ENCODE measurements around the gene BLOC1S2. TPM values are rescaled to one million over a fixed set of nuclear protein-coding genes. Genes with fewer than 3 reads are reported as not detected.
A peak's percentile ranks its signal among the peaks of the same experiment; 100 is the strongest.

The BLOC1S2 gene
- total RNA-seq, 1 donor from 2014 or later, result 47.7 TPM

DNA sequence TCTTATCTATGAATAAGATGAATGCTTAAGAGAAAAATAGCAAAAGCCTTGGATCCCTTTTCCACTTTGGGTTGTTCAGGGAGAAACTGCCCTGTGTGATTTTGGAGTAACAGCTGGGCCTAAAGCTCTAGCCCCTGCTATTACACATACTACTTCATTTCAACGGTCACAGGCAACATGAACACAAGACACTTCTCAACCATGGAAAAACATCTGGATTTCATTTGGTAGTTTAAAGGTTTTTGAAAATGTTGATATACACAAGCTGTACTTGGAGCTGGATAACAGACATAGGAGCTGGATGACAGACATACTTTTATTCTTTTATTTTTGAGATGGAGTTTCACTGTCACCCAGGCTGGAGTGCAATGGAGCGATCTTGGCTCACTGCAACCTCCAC is 54.4 kb downstream of the BLOC1S2 start:
- CTCF ChIA-PET, result no interaction called here
- Mint-ChIP-seq H3K4me3 (no peak overlapping the region), H3K27ac (no peak overlapping the region), H3K9me3 (peaks cover 4% of the 10 kb centered on the region), H3K27me3 (no peaks in the 10 kb centered on the region), H3K36me3 (ENCODE audit: low read depth) (peaks cover 55% of the 10 kb centered on the region), H3K4me1 (peaks cover 29% of the 10 kb centered on the region)
- intact Hi-C loops (cut with micrococcal nuclease), result no loop called here
- POLR2A ChIA-PET, result interaction anchor here (1.6 kb wide), 1 partner anchor 500 kb away, joined by 3 read pairs; the partner anchor contains the start of genes COX15 and CUTC
- TF ChIP-seq, protein P1, sequence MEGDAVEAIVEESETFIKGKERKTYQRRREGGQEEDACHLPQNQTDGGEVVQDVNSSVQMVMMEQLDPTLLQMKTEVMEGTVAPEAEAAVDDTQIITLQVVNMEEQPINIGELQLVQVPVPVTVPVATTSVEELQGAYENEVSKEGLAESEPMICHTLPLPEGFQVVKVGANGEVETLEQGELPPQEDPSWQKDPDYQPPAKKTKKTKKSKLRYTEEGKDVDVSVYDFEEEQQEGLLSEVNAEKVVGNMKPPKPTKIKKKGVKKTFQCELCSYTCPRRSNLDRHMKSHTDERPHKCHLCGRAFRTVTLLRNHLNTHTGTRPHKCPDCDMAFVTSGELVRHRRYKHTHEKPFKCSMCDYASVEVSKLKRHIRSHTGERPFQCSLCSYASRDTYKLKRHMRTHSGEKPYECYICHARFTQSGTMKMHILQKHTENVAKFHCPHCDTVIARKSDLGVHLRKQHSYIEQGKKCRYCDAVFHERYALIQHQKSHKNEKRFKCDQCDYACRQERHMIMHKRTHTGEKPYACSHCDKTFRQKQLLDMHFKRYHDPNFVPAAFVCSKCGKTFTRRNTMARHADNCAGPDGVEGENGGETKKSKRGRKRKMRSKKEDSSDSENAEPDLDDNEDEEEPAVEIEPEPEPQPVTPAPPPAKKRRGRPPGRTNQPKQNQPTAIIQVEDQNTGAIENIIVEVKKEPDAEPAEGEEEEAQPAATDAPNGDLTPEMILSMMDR (IDR thresholded peaks at IDR 0.05), result no peak
- no peak for ATAC-seq (ENCODE audit: low read depth)
- no peak for DNase-seq

DNA sequence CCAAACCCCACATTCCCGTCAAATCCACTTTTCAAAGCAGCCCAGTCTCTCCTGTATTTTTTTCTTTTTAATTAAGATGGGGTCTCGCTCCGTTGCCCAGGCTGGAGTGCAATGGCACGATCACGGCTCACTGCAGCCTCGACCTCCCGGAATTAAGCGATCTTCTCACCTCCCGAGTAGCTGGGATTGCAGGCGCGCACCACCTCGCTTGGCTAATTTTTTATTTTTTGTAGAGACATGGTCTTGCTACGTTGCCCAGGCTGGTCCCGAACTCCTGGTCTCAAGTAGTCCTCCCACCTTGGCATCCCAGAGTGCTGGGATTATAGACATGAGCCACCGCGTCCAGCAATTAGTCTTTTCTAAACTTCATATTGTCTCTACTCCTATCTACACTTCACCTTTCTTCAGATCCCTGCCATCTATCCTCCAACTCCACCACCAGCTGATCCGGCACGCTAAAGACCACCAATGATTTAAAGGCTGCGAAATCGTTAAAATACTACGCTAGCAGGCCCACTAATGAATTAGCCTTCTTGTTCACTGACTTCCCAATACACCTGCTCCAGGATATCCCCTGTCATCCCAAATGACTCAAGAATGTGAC is 56.6 kb downstream of the BLOC1S2 start:
- H3K9me3 Mint-ChIP-seq, result peaks cover 4% of the 10 kb centered on the region
- ATAC-seq (ENCODE audit: low read depth) (no peak), DNase-seq (no peak)
- CTCF ChIA-PET, result interaction anchor here (0.6 kb wide), 1 partner anchor 56 kb away, joined by 3 read pairs; no protein-coding TSS in a partner anchor
- peak overlapping the region; percentile 87 for H3K27ac Mint-ChIP-seq
- intact Hi-C loops (cut with micrococcal nuclease), result loop anchor here (1.0 kb wide), 2 partner anchors 44 to 143 kb away; partner anchors contain the start of gene ERLIN1
- H3K4me3 Mint-ChIP-seq, result peak overlapping the region; percentile 90
- H3K4me1 Mint-ChIP-seq, result peaks cover 29% of the 10 kb centered on the region
- POLR2A ChIA-PET, result interaction anchor here (1.0 kb wide), 1 partner anchor 37 kb away, joined by 3 read pairs; the partner anchor contains the start of gene CWF19L1
- no peaks in the 10 kb centered on the region for H3K27me3 Mint-ChIP-seq
- TF ChIP-seq, protein P1 (IDR thresholded peaks at IDR 0.05), result no peak
- H3K36me3 Mint-ChIP-seq (ENCODE audit: low read depth), result peaks cover 44% of the 10 kb centered on the region

DNA sequence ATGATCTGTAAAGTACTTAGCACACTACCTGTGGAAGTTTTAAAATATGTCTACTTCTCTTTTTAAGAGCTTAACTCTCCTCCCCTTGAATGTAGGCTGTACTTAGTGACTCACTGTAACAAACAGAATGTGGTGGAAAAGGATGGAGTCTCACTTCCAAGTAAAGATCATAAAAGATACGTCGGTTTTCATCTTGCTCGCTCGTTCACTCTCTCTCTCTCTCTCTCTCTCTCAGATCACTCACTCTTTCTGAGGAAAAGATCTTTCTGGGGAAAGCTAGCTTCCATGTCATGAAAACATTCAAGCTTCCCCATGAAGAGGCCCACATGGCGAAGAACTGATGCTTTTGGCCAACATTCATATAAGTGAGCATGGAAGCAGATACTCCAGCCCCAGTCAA is 62.6 kb downstream of the BLOC1S2 start:
- H3K9me3 Mint-ChIP-seq, result no peaks in the 10 kb centered on the region

More for the DNA sequence above, 62.6 kb downstream of the BLOC1S2 start:
- TF ChIP-seq, protein P1 (IDR thresholded peaks at IDR 0.05), result no peak
- no peak overlapping the region for H3K27ac Mint-ChIP-seq
- peaks cover 12% of the 10 kb centered on the region for H3K4me1 Mint-ChIP-seq
- intact Hi-C loops (cut with micrococcal nuclease), result no loop called here
- ChIA-PET CTCF (no interaction called here), POLR2A (no interaction called here)
- no peak for ATAC-seq (ENCODE audit: low read depth)
- no peak overlapping the region for H3K4me3 Mint-ChIP-seq
- H3K36me3 Mint-ChIP-seq (ENCODE audit: low read depth), result peaks cover 60% of the 10 kb centered on the region
- DNase-seq, result no peak
- no peaks in the 10 kb centered on the region for H3K27me3 Mint-ChIP-seq

Other genes starting within 250 kb of the BLOC1S2 start
- not detected in 2 replicates for gene CPN1, start 204.8 kb downstream of the BLOC1S2 start, total RNA-seq
- 5.6 and 7.6 TPM in 2 replicates for gene ERLIN1, start 100.7 kb downstream of the BLOC1S2 start, total RNA-seq
- 17.7 and 21.6 TPM in 2 replicates for gene CHUK, start 57.1 kb downstream of the BLOC1S2 start, total RNA-seq
- 41.8 and 53.3 TPM in 2 replicates for gene CWF19L1, start 19.0 kb downstream of the BLOC1S2 start, total RNA-seq
- not detected in 2 replicates for gene PKD2L1, start 43.5 kb upstream of the BLOC1S2 start, total RNA-seq
- gene SCD, start 60.6 kb upstream of the BLOC1S2 start, total RNA-seq, result 24.9 and 26.0 TPM in 2 replicates
- not detected in 2 replicates for gene WNT8B, start 176.3 kb upstream of the BLOC1S2 start, total RNA-seq
- gene SEC31B, start 233.2 kb upstream of the BLOC1S2 start, total RNA-seq, result 19.8 and 21.6 TPM in 2 replicates
- gene NDUFB8, start 243.2 kb upstream of the BLOC1S2 start, total RNA-seq, result 191 and 205 TPM in 2 replicates
- gene HIF1AN, start 249.3 kb upstream of the BLOC1S2 start, total RNA-seq, result 55.8 and 59.9 TPM in 2 replicates